T-helper 2 cell treated with Interferon-gamma antibody and Interleukin-4, amounts not matched to agents 5 μg/mL and 100 μg/mL, for 36 hours (primary cell): ENCODE measurements around the gene CILP.

Experiments
- DNase-seq: peaks from one replicate; pipeline ENCODE4 v3.0.0; 2021; ENCODE audit warnings: low spot score
- H3K27ac Mint-ChIP-seq: one replicate; pipeline ENCODE4 v1.8.0; 2021; ENCODE audit warnings: mild to moderate bottlenecking, mixed read lengths
- H3K27me3 Mint-ChIP-seq: one replicate; pipeline ENCODE4 v1.8.0; 2021; ENCODE audit warnings: low read depth, mixed read lengths
- H3K36me3 Mint-ChIP-seq: one replicate; pipeline ENCODE4 v1.8.0; 2021; ENCODE audit warnings: low read depth, mixed read lengths
- H3K4me1 Mint-ChIP-seq: one replicate; pipeline ENCODE4 v1.8.0; 2021; ENCODE audit warnings: low read depth, mixed read lengths
- H3K4me3 Mint-ChIP-seq: one replicate; pipeline ENCODE4 v1.8.0; 2022; ENCODE audit warnings: mild to moderate bottlenecking, moderate library complexity, mixed read lengths
- H3K9me3 Mint-ChIP-seq: one replicate; pipeline ENCODE4 v1.8.0; 2021; ENCODE audit warnings: mixed read lengths

Gene CILP

GRCh38 chr15:65174509-65174908 is 36.8 kb downstream of the CILP start:
- Mint-ChIP-seq H3K4me3 (no peak overlapping the region), H3K4me1 (no peaks in the 10 kb centered on the region), H3K36me3 (peaks cover 40% of the 10 kb centered on the region), H3K9me3 (no peaks in the 10 kb centered on the region), H3K27ac (no peak overlapping the region), H3K27me3 (no peaks in the 10 kb centered on the region)
- DNase-seq: no peak

DNA sequence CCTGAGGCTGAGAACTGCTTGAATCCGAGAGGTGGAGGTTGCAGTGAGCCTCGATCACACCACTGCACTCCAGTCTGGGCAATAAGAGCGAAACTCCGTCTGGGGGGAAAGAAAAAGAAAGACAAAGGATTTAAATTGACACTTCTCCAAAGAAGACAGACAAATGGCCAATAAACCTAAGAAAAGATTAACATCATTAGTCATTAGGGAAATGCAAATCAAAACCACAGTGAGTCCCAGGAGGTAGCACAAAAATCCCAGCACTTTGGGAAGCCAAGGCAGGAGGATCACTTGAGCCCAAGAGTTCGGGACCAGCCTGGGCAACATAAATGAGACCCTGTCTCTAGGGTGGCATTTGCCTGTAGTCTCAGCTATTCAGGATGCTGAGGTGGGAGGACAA is 38.7 kb downstream of the CILP start:
- H3K27ac Mint-ChIP-seq: no peak overlapping the region
- H3K36me3 Mint-ChIP-seq: peaks cover 32% of the 10 kb centered on the region
- no peaks in the 10 kb centered on the region for H3K4me1 Mint-ChIP-seq

DNA sequence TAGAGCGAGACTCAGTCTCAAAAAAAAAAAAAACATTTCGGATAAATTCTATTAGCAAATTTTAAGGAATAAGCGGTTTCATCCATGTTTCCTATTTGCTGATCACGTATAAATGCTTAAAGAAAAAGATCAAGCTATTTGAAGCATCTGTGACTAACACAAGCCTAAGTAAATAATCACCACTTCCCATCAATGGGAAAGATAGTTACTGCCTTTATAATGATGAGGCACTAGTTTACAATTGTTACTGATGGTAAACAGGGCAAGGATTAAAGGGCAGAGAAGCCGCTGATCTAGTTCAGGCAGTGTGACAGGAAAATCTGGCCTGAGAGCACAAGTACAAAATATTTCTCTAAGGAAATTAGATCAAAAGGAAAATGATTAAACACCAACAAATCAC is 39.8 kb downstream of the CILP start:
- no peak for DNase-seq
- no peaks in the 10 kb centered on the region for H3K4me1 Mint-ChIP-seq
- no peaks in the 10 kb centered on the region for H3K9me3 Mint-ChIP-seq
- no peak overlapping the region for H3K4me3 Mint-ChIP-seq
- no peaks in the 10 kb centered on the region for H3K27me3 Mint-ChIP-seq
- H3K27ac Mint-ChIP-seq: no peak overlapping the region
- H3K36me3 Mint-ChIP-seq: peaks cover 32% of the 10 kb centered on the region

More for the DNA sequence above, 38.7 kb downstream of the CILP start:
- DNase-seq: no peak
- Mint-ChIP-seq H3K9me3 (no peaks in the 10 kb centered on the region), H3K27me3 (no peaks in the 10 kb centered on the region), H3K4me3 (no peak overlapping the region)

DNA sequence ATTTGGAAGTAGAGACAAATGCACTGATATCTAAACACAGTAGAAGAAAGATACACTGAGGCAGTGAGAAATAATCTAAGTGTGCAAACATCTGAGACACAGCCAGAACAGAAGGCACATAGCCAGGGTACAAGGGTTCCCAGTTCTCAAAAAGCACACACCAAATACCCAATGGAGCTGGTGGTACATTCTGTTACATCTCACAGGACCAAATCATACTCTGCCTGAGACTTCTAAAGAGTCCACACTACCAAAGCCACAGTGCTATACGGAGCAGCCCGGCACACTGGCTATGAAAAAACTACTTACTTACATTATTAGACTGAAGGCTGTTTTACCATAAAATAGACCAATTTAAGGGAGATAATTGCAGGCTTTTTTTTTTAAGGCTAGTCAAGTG is 45.4 kb downstream of the CILP start:
- DNase-seq: no peak
- Mint-ChIP-seq H3K4me1 (no peaks in the 10 kb centered on the region), H3K36me3 (peaks cover 20% of the 10 kb centered on the region), H3K27ac (no peak overlapping the region), H3K9me3 (no peaks in the 10 kb centered on the region), H3K27me3 (no peaks in the 10 kb centered on the region), H3K4me3 (no peak overlapping the region)

DNA sequence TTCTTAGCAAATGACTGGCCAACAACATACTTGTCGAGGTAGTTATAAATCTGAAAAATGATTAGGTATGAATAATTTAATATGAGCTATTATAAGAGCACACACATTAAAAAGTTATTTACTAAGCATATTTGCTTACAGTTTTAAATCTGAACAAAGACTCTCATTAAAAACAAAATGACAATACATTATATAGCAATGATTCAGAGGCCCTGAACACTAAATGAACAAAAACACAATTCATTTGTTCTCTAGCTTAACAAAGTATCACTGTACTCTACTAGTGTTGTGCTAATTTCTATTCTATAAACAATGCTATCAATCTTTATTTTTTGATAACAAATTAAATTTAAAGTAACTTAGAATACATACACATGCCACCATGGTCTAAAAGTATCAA is 47.1 kb downstream of the CILP start:
- Mint-ChIP-seq H3K9me3 (no peaks in the 10 kb centered on the region), H3K36me3 (peaks cover 22% of the 10 kb centered on the region), H3K27me3 (no peaks in the 10 kb centered on the region), H3K27ac (no peak overlapping the region), H3K4me3 (no peak overlapping the region), H3K4me1 (no peaks in the 10 kb centered on the region)
- no peak for DNase-seq

DNA sequence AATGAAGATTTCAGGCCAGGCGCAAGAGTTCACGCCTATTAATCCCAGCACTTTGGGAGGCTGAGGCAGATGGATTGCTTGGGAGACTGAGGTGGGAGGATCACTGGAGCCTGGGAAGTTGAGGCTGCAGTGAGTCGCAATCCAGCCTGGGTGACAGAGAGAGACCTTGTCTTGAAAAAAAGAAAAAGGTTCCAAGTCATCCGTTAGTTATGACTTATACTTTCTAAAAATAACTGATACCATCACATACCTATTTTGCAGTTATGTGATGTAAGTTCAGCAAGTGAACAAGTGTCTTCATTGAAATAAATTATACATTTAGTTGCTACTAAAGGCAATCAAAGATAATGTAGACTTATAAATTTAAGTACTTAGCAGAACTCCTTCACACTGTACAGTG is 48.2 kb downstream of the CILP start:
- no peak overlapping the region for H3K4me3 Mint-ChIP-seq
- no peaks in the 10 kb centered on the region for H3K27me3 Mint-ChIP-seq
- no peaks in the 10 kb centered on the region for H3K4me1 Mint-ChIP-seq
- no peaks in the 10 kb centered on the region for H3K9me3 Mint-ChIP-seq
- no peak overlapping the region for H3K27ac Mint-ChIP-seq
- no peak for DNase-seq
- H3K36me3 Mint-ChIP-seq: peaks cover 22% of the 10 kb centered on the region

DNA sequence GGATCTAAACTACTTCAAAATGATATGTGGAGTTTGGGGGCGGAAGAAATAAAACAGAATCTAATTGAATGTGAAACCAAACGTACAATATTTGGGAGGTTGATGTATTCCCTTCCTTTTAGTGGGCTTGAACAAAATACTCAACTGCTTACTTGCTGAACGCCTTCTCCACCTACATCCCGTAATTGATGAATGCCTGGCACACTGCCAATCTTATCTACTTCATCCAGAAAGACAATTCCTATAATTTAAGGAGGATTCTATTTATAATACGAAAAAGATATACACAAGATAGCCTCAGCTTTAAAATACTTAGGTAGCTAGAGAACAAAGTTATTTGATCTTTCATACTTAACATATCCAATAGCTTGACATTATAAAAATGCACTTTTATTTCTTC is 54.6 kb downstream of the CILP start:
- Mint-ChIP-seq H3K9me3 (no peaks in the 10 kb centered on the region), H3K4me1 (peaks cover 1% of the 10 kb centered on the region), H3K4me3 (no peak overlapping the region), H3K36me3 (peaks cover 31% of the 10 kb centered on the region), H3K27me3 (no peaks in the 10 kb centered on the region), H3K27ac (no peak overlapping the region)
- no peak for DNase-seq

- Mint-ChIP-seq H3K4me3 (no peak overlapping the region), H3K36me3 (peaks cover 34% of the 10 kb centered on the region), H3K27me3 (no peaks in the 10 kb centered on the region), H3K27ac (no peak overlapping the region), H3K9me3 (no peaks in the 10 kb centered on the region), H3K4me1 (peaks cover 1% of the 10 kb centered on the region)
- no peak for DNase-seq
Measured at GRCh38 chr15:65154720-65155119, 56.6 kb downstream of the CILP start.

DNA sequence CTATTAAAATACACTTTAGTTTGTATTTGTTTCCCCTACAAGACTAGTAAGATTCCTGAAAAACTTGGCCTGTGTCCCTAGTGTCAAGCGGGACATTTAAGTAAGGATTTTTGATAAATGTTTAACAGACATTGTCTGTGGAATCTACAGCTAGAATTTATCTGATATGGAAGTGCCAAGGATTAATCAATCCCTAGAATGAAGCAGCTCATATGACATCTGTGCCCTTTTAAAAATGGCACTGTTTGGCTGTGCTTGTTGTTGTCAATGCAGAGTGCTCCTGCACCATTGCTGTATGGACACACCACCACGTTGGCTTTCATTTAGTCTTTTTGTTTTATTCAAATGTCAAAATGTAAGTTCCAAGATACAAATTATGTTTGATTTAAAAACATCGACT is 63.4 kb downstream of the CILP start:
- Mint-ChIP-seq H3K4me1 (no peaks in the 10 kb centered on the region), H3K36me3 (peaks cover 19% of the 10 kb centered on the region), H3K27me3 (no peaks in the 10 kb centered on the region), H3K4me3 (no peak overlapping the region), H3K27ac (no peak overlapping the region), H3K9me3 (no peaks in the 10 kb centered on the region)
- DNase-seq: no peak

DNA sequence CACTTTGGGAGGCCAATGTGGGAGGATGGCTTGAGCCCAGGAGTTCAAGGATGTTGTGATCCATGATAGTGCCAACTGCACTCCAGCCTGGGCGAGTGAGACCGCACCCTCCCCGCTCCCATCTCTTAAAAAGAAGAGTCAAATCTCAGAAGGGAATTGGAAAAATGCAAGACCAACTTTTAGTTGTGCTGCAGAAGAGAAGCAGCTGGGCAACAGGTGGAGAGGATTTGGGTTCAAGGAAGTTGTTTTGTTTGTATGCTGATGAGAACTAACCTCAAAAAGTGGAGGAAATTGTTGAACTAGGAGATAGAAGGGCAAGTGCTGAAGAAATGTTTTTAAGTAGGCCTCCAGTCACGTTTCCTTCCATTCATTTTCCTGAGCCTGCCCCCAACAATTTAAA is 64.8 kb downstream of the CILP start:
- Mint-ChIP-seq H3K4me1 (no peaks in the 10 kb centered on the region), H3K27ac (no peak overlapping the region), H3K27me3 (no peaks in the 10 kb centered on the region), H3K9me3 (no peaks in the 10 kb centered on the region), H3K36me3 (peaks cover 14% of the 10 kb centered on the region), H3K4me3 (no peak overlapping the region)
- DNase-seq: no peak
